Erythroblast (primary cell): ENCODE results near the gene OOEP.

ENCODE experiments used
- GATA1 ChIP-seq: IDR thresholded peaks from 2 replicates; pipeline ENCODE4 v1.6.1; 2011; ENCODE audit warnings: low read depth, mild to moderate bottlenecking, control low read depth, low read length, moderate library complexity
- POLR2A ChIP-seq: IDR thresholded peaks from 2 replicates; pipeline ENCODE4 v1.6.1; 2011; ENCODE audit warnings: mild to moderate bottlenecking, low read length

GRCh38 chr6:73395875-73396274 is 26.2 kb upstream of the OOEP start:
- TF ChIP-seq POLR2A (no peak), GATA1 (no peak)
